Keratinocyte (primary cell): ENCODE measurements around the gene HSBP1L1. TPM values are rescaled to one million over a fixed set of nuclear protein-coding genes. Genes with fewer than 3 reads are reported as not detected.

Experiments used
- DNase-seq: peaks from one replicate; pipeline ENCODE4 v3.0.0-alpha.2; 2011; ENCODE audit warnings: low read depth, missing footprints, low spot score
- FAIRE-seq: peaks from 2 replicates; lab custom pipeline; 2011; peaks lifted over from hg19 to GRCh38; lab: Jason Lieb, UNC
- H2AFZ ChIP-seq: 2 replicates; pipeline ENCODE4 v1.6.0; 2012; ENCODE audit warnings: low read length, control low read depth, inconsistent platforms; ENCODE audit not compliant: control insufficient read depth
- H3K27ac ChIP-seq: 2 replicates; pipeline ENCODE4 v1.5.1; 2011; ENCODE audit warnings: low read length; ENCODE audit not compliant: control insufficient read depth, insufficient read depth
- H3K27me3 ChIP-seq: 3 replicates; pipeline ENCODE4 v1.6.0; 2011; ENCODE audit warnings: low read length; ENCODE audit not compliant: control insufficient read depth, insufficient read depth; ENCODE audit errors: extremely low read depth
- H3K36me3 ChIP-seq, 2 experiments: 2 replicates in 1 of 2; 3 replicates in 1 of 2; pipeline ENCODE4 v1.5.1; 2011; ENCODE audit warnings: low read length in 2 of 2, mild to moderate bottlenecking in 1 of 2; ENCODE audit not compliant: control insufficient read depth in 2 of 2, insufficient read depth in 2 of 2; ENCODE audit errors: extremely low read depth in 1 of 2
- H3K4me1 ChIP-seq: 3 replicates; pipeline ENCODE4 v1.5.1; 2011; ENCODE audit warnings: low read length; ENCODE audit not compliant: control insufficient read depth, insufficient read depth; ENCODE audit errors: extremely low read depth
- H3K4me2 ChIP-seq: 3 replicates; pipeline ENCODE4 v1.6.0; 2011; ENCODE audit warnings: low read depth, low read length; ENCODE audit not compliant: control insufficient read depth, insufficient read depth; ENCODE audit errors: extremely low read depth
- H3K4me3 ChIP-seq, 3 experiments: fragments of 200-600 bp in 1 of 3; sonication (generic) in 1 of 3; 2 replicates in 2 of 3; 3 replicates in 1 of 3; pipeline ENCODE4 v1.5.1; 2011 to 2016; ENCODE audit warnings: low read length in 3 of 3, mild to moderate bottlenecking in 3 of 3, control low read depth in 2 of 3, inconsistent platforms in 1 of 3, low read depth in 1 of 3, mixed read lengths in 1 of 3, mixed run types in 1 of 3, moderate library complexity in 1 of 3; ENCODE audit not compliant: control insufficient read depth in 2 of 3, insufficient read depth in 2 of 3; ENCODE audit errors: extremely low read depth in 1 of 3
- H3K79me2 ChIP-seq: 2 replicates; pipeline ENCODE4 v1.6.0; 2012; ENCODE audit warnings: low read length; ENCODE audit not compliant: control insufficient read depth, insufficient read depth
- H3K9ac ChIP-seq: 3 replicates; pipeline ENCODE4 v1.6.0; 2011; ENCODE audit warnings: low read length; ENCODE audit not compliant: control insufficient read depth, insufficient read depth; ENCODE audit errors: extremely low read depth
- H3K9me1 ChIP-seq: 3 replicates; pipeline ENCODE4 v1.6.0; 2011; ENCODE audit warnings: low read length; ENCODE audit not compliant: control insufficient read depth, insufficient read depth; ENCODE audit errors: extremely low read depth
- H3K9me3 ChIP-seq: 2 replicates; pipeline ENCODE4 v1.5.1; 2012; ENCODE audit warnings: low read depth, low read length; ENCODE audit not compliant: control insufficient read depth
- H4K20me1 ChIP-seq: 3 replicates; pipeline ENCODE4 v1.6.0; 2011; ENCODE audit warnings: low read length; ENCODE audit not compliant: control insufficient read depth, insufficient read depth; ENCODE audit errors: extremely low read depth
- CTCF ChIP-seq, 3 experiments: IDR thresholded peaks in 1 of 3; conservative IDR thresholded peaks in 1 of 3; optimal IDR thresholded peaks in 1 of 3; 2 replicates in 2 of 3; 3 replicates in 1 of 3; pipeline versions ENCODE3 to v1.5.1; 2011; ENCODE audit warnings: low read length in 3 of 3, mild to moderate bottlenecking in 3 of 3, moderate library complexity in 2 of 3, control low read depth in 1 of 3, inconsistent platforms in 1 of 3; ENCODE audit not compliant: insufficient read depth in 2 of 3; ENCODE audit errors: extremely low read depth in 1 of 3
- EZH2 ChIP-seq: IDR thresholded peaks from one replicate; pipeline ENCODE4 v1.6.1; 2012; ENCODE audit warnings: inconsistent platforms, mild to moderate bottlenecking, low read length, moderate library complexity
- dilution Hi-C: fragments of 300-500 bp; cut with MboI; formaldehyde crosslinking; loops from one replicate; pipeline ENCODE4 v1.7.0; 2020; ENCODE audit warnings: low sequenced_read_pairs; ENCODE audit not compliant: extremely low pct_ligation_motif_present
- polyA plus RNA-seq, 5 experiments: library from polyadenylated mRNA; depleted of rRNA in 3 of 5; stranded (reverse) in 3 of 5; stranded (forward) in 1 of 5; unstranded in 1 of 5; fragments of >200 nt; gene quantifications; 1 replicate in 1 of 5; 2 replicates in 3 of 5; 3 replicates in 1 of 5; pipeline versions ENCODE4 v1.2.1 to v1.2.3, GENCODE V29; 2011 to 2012; ENCODE audit warnings: missing spikeins in 2 of 5, low read depth in 1 of 5, low replicate concordance in 1 of 5

The HSBP1L1 gene
- polyA plus RNA-seq, 1 donor (not counting 4 experiments of a cell fraction or from before 2014, with no cell fraction given): 49.6 TPM

- Histone ChIP-seq H2AFZ (no peak overlapping the region), H3K79me2 (peaks cover 95% of the 10 kb centered on the region), H3K27ac (no peak overlapping the region), H4K20me1 (peaks cover 44% of the 10 kb centered on the region), H3K9me3 (no peaks in the 10 kb centered on the region), H3K27me3 (no peaks in the 10 kb centered on the region), H3K9ac (no peak overlapping the region), H3K4me1 (peaks cover 13% of the 10 kb centered on the region), H3K36me3 (peaks cover 2 to 9% of the 10 kb centered on the region in 2 experiments), H3K9me1 (peaks cover 3% of the 10 kb centered on the region), H3K4me2 (no peak overlapping the region), H3K4me3 (no peak overlapping the region)
- dilution Hi-C loops: no loop called here
- FAIRE-seq (no peak), DNase-seq (no peak)
- TF ChIP-seq EZH2: no peak
- no peak for TF ChIP-seq CTCF (optimal IDR thresholded peaks at IDR 0.05 in 1 of 3, IDR thresholded peaks at IDR 0.05 in 1 of 3, conservative IDR thresholded peaks at IDR 0.05 in 1 of 3; ENCODE audit: extremely low read depth in 1 of 3, insufficient read depth in 2 of 3, low read length in 3 of 3)
These were observed 19.4 kb downstream of the HSBP1L1 start for GRCh38 chr18:79983793-79984192.

GRCh38 chr18:79985172-79985571, 20.7 kb downstream of the HSBP1L1 start:
- peaks cover 81% of the 10 kb centered on the region for H3K79me2 ChIP-seq
- dilution Hi-C loops: no loop called here
- TF ChIP-seq CTCF (optimal IDR thresholded peaks at IDR 0.05 in 1 of 3, IDR thresholded peaks at IDR 0.05 in 1 of 3, conservative IDR thresholded peaks at IDR 0.05 in 1 of 3; ENCODE audit: extremely low read depth in 1 of 3, insufficient read depth in 2 of 3, low read length in 3 of 3): no peak
- no peak for TF ChIP-seq EZH2
- no peaks in the 10 kb centered on the region for H3K9me3 ChIP-seq
- H2AFZ ChIP-seq: no peak overlapping the region
- peaks cover 2 to 6% of the 10 kb centered on the region in 2 experiments for H3K36me3 ChIP-seq
- no peak overlapping the region for H3K9ac ChIP-seq
- H3K27ac ChIP-seq: no peak overlapping the region
- peaks cover 34% of the 10 kb centered on the region for H4K20me1 ChIP-seq
- no peak overlapping the region for H3K4me2 ChIP-seq
- H3K9me1 ChIP-seq: peaks cover 3% of the 10 kb centered on the region
- H3K4me1 ChIP-seq: peaks cover 13% of the 10 kb centered on the region
- no peak for FAIRE-seq
- DNase-seq: no peak
- H3K27me3 ChIP-seq: no peaks in the 10 kb centered on the region
- no peak overlapping the region for H3K4me3 ChIP-seq
